CD4-positive, alpha-beta T cell (primary cell): ENCODE data around the gene EHD4. TPM values are rescaled to one million over a fixed set of nuclear protein-coding genes. Genes with fewer than 3 reads are reported as not detected.

Experiments
- ATAC-seq: fragments of 200-7000 bp; cut with Tn5 transposase; one replicate; pipeline ENCODE4 v1.10.0; 2022; ENCODE audit warnings: mild to moderate bottlenecking; ENCODE audit not compliant: poor library complexity
- CTCF ChIA-PET: fragments of 350-600 bp; sonication (Branson Sonifier 250); formaldehyde crosslinking; loops from one replicate; lab custom pipeline; 2021; ENCODE audit warnings: antibody characterized with exemption, inconsistent platforms; lab: Charles Lee
- POLR2A ChIA-PET: fragments of 350-600 bp; sonication (Branson Sonifier 250); formaldehyde crosslinking; loops from one replicate; lab custom pipeline; 2021; ENCODE audit warnings: antibody characterized with exemption, inconsistent platforms; lab: Charles Lee
- DNase-seq, 14 experiments: peaks; one replicate each; pipeline ENCODE4 v3.0.0-alpha.2; 2013 to 2020; ENCODE audit warnings: mixed read lengths in 2 of 14
- H3K27ac ChIP-seq, 2 donors: one replicate each; pipeline versions ENCODE4 v1.5.1 to v1.7.0; 2013; ENCODE audit warnings: low read length in 2 of 2, low read depth in 1 of 2, mild to moderate bottlenecking in 1 of 2
- H3K27me3 ChIP-seq, 2 experiments: 1 replicate in 1 of 2; 2 replicates in 1 of 2; pipeline versions ENCODE4 v1.6.1 to v1.7.0; 2013; ENCODE audit warnings: low read length in 2 of 2, control low read depth in 1 of 2, mild to moderate bottlenecking in 1 of 2, moderate library complexity in 1 of 2; ENCODE audit not compliant: insufficient read depth in 2 of 2, control insufficient read depth in 1 of 2
- H3K36me3 ChIP-seq: one replicate; pipeline ENCODE4 v1.6.1; 2013; ENCODE audit warnings: low read length, control low read depth; ENCODE audit not compliant: insufficient read depth
- H3K4me1 ChIP-seq: one replicate; pipeline ENCODE4 v1.6.1; 2013; ENCODE audit warnings: low read length, control low read depth; ENCODE audit not compliant: insufficient read depth
- H3K4me3 ChIP-seq: one replicate; pipeline ENCODE4 v1.5.1; 2013; ENCODE audit warnings: mild to moderate bottlenecking, low read length, moderate library complexity
- H3K9me3 ChIP-seq, 2 experiments: 1 replicate in 1 of 2; 2 replicates in 1 of 2; pipeline versions ENCODE4 v1.6.1 to v1.7.0; 2013; ENCODE audit warnings: low read length in 2 of 2, mild to moderate bottlenecking in 2 of 2, control low read depth in 1 of 2, moderate library complexity in 1 of 2; ENCODE audit not compliant: control insufficient read depth in 1 of 2, insufficient read depth in 1 of 2
- H3K27ac Mint-ChIP-seq: one replicate; pipeline ENCODE4 v1.8.0; 2020; ENCODE audit warnings: mixed read lengths
- H3K27me3 Mint-ChIP-seq: one replicate; pipeline ENCODE4 v1.8.0; 2021; ENCODE audit warnings: mixed read lengths
- H3K36me3 Mint-ChIP-seq: one replicate; pipeline ENCODE4 v1.8.0; 2021; ENCODE audit warnings: low read depth, mixed read lengths
- H3K4me1 Mint-ChIP-seq: one replicate; pipeline ENCODE4 v1.8.0; 2021; ENCODE audit warnings: low read depth, mixed read lengths
- H3K4me3 Mint-ChIP-seq: one replicate; pipeline ENCODE4 v1.8.0; 2020; ENCODE audit warnings: mild to moderate bottlenecking, mixed read lengths
- H3K9me3 Mint-ChIP-seq: one replicate; pipeline ENCODE4 v1.8.0; 2020; ENCODE audit warnings: mixed read lengths
- intact Hi-C, 2 experiments: fragments of 100-400 bp; cut with DNase I in 1 of 2; cut with micrococcal nuclease in 1 of 2; formaldehyde crosslinking; loops; one replicate each; pipeline versions ENCODE4 v1.15.1 to v1.9.0; 2023 to 2025; cut with DNase I, micrococcal nuclease
- total RNA-seq, 174 experiments: library from RNA in 2 of 174; stranded (reverse) in 2 of 174; gene quantifications; one replicate each; pipeline ENCODE4 v1.2.3 and lab custom pipeline; 2021 to 2026
- TF ChIP-seq, protein P1 (sequence below): fragments of 200-600 bp; IDR thresholded peaks from one replicate; pipeline ENCODE4 v1.8.0; 2022; ENCODE audit warnings: antibody characterized with exemption, mild to moderate bottlenecking

EHD4 gene
- total RNA-seq, 2 experiments from 2014 or later = 39.8 to 40.5 TPM

DNA sequence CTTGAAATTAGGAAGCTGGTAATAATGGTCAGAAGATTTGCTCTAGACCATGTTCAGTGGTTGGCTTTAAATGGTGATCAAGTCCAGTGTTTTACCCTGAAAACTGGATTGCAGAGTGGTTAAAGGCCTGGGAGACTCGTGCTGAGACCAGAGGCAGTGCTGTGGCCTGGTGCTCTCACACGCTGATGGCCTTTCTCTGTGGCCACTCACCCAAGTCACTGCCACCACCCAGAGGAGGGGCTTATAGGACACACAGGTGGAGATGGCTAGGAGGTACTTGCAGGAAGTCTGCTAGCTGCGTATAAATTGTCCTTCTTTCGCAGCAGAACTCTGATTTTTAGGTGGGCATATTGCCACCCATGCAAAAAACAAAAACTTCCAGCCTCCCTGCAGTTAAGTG lies 6.2 kb upstream of the EHD4 start:
- H3K27ac Mint-ChIP-seq = no peak overlapping the region
- Histone ChIP-seq H3K4me1 (no peaks in the 10 kb centered on the region), H3K4me3 (no peak overlapping the region), H3K27ac (no peak overlapping the region), H3K9me3 (no peaks in the 10 kb centered on the region), H3K27me3 (peaks cover 0 to 5% of the 10 kb centered on the region in 2 experiments), H3K36me3 (no peaks in the 10 kb centered on the region)
- TF ChIP-seq, protein P1, sequence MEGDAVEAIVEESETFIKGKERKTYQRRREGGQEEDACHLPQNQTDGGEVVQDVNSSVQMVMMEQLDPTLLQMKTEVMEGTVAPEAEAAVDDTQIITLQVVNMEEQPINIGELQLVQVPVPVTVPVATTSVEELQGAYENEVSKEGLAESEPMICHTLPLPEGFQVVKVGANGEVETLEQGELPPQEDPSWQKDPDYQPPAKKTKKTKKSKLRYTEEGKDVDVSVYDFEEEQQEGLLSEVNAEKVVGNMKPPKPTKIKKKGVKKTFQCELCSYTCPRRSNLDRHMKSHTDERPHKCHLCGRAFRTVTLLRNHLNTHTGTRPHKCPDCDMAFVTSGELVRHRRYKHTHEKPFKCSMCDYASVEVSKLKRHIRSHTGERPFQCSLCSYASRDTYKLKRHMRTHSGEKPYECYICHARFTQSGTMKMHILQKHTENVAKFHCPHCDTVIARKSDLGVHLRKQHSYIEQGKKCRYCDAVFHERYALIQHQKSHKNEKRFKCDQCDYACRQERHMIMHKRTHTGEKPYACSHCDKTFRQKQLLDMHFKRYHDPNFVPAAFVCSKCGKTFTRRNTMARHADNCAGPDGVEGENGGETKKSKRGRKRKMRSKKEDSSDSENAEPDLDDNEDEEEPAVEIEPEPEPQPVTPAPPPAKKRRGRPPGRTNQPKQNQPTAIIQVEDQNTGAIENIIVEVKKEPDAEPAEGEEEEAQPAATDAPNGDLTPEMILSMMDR = no peak
- ChIA-PET CTCF (no interaction called here), POLR2A (no interaction called here)
- H3K36me3 Mint-ChIP-seq = no peaks in the 10 kb centered on the region
- no peaks in the 10 kb centered on the region for H3K9me3 Mint-ChIP-seq
- peaks cover 18% of the 10 kb centered on the region for H3K27me3 Mint-ChIP-seq
- no peak overlapping the region for H3K4me3 Mint-ChIP-seq
- no peak for ATAC-seq
- no peak for DNase-seq
- no peaks in the 10 kb centered on the region for H3K4me1 Mint-ChIP-seq
- intact Hi-C loops = loop anchor here (10.0 kb wide), 2 partner anchors 424 to 644 kb away; partner anchors contain the start of genes NUSAP1 (in 1 of the 2), OIP5 (in 1 of the 2) and TYRO3 (in 1 of the 2)

DNA sequence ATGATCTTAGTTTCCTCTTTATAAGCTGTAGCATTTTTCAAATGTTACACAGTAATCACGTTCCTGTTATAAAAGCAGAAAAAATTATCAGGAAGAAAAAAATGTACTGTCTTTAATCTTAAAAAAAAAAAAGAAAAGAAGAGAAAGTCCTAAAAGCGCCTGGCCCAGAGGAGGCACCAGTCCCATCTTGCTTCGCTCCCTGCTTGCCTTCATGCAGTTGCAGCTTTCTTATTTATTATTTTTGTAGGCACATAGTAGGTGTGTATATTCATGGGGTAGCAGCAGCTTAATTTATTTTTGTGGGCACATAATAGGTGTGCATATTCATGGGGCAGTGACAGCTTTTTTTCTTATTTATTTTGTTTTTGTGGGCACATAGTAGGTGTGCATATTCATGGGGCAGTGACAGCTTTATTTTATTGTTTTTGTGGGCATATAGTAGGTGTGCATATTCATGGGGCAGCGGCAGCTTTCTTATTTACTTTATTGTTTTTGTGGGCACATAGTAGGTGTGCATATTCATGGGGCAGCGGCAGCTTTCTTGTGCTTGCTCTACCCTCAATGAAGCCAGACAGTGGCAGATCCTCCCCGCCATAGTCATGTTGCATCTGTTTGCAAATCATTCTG lies 5.5 kb upstream of the EHD4 start:
- Histone ChIP-seq H3K36me3 (no peaks in the 10 kb centered on the region), H3K27me3 (peaks cover 0 to 5% of the 10 kb centered on the region in 2 experiments), H3K4me1 (peaks cover 4% of the 10 kb centered on the region), H3K27ac (no peak overlapping the region), H3K9me3 (no peaks in the 10 kb centered on the region), H3K4me3 (no peak overlapping the region)
- Mint-ChIP-seq H3K27me3 (peaks cover 19% of the 10 kb centered on the region), H3K9me3 (no peaks in the 10 kb centered on the region), H3K27ac (no peak overlapping the region), H3K36me3 (peaks cover under 1% of the 10 kb centered on the region), H3K4me1 (peaks cover under 1% of the 10 kb centered on the region), H3K4me3 (no peak overlapping the region)
- CTCF ChIA-PET = no interaction called here
- no peak for DNase-seq
- intact Hi-C loops = loop anchor here (10.0 kb wide), 2 partner anchors 423 to 643 kb away; partner anchors contain the start of genes NUSAP1 (in 1 of the 2), OIP5 (in 1 of the 2) and TYRO3 (in 1 of the 2)
- TF ChIP-seq, protein P1 = no peak
- no peak for ATAC-seq
- POLR2A ChIA-PET = interaction anchor here (1.4 kb wide), 1 partner anchor 41 kb away, joined by 4 read pairs; no protein-coding TSS in a partner anchor

DNA sequence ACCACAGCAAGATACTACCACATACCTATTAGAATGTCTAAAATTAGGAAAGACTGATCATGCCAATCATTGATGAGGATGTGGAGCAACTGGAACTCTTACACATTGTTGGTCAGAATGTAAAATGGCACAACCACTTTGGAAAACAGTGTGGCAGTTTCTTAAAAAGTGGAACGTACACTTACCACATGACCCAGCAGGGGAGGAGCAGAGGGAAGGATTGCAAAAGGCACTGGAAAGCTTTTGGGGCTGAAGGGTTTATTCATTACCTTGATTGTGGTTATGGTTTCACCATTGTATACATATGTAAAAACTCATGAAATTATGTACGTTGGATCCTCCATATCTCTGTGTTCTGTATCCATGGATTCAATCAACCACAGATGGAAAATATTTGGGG lies 3.3 kb upstream of the EHD4 start:
- intact Hi-C loops = loop anchor here (10.0 kb wide), 2 partner anchors 421 to 641 kb away; partner anchors contain the start of genes NUSAP1 (in 1 of the 2), OIP5 (in 1 of the 2) and TYRO3 (in 1 of the 2)
- ChIA-PET CTCF (no interaction called here), POLR2A (interaction anchor here (0.7 kb wide), 1 partner anchor 22 kb away, joined by 3 read pairs; no protein-coding TSS in a partner anchor)
- peaks cover 0 to 5% of the 10 kb centered on the region in 2 experiments for H3K27me3 ChIP-seq
- DNase-seq (no peak), ATAC-seq (no peak)
- peaks cover 17% of the 10 kb centered on the region for H3K4me1 Mint-ChIP-seq
- H3K4me3 ChIP-seq = no peak overlapping the region
- no peaks in the 10 kb centered on the region for H3K36me3 ChIP-seq
- H3K36me3 Mint-ChIP-seq = peaks cover 13% of the 10 kb centered on the region
- peaks cover 19% of the 10 kb centered on the region for H3K27me3 Mint-ChIP-seq
- no peaks in the 10 kb centered on the region for H3K9me3 Mint-ChIP-seq
- H3K9me3 ChIP-seq = no peaks in the 10 kb centered on the region
- H3K27ac ChIP-seq = no peak overlapping the region
- H3K4me1 ChIP-seq = peaks cover 18% of the 10 kb centered on the region
- H3K27ac Mint-ChIP-seq = no peak overlapping the region
- TF ChIP-seq, protein P1 = no peak
- H3K4me3 Mint-ChIP-seq = no peak overlapping the region
